Left lung (tissue), 10 donors: ENCODE results near the gene FAXC. TPM values are rescaled to one million over a fixed set of nuclear protein-coding genes. Genes with fewer than 3 reads are reported as not detected.

Experiments
- ATAC-seq: fragments of 200-7000 bp; cut with Tn5 transposase; one replicate; pipeline ENCODE4 v1.9.1; 2020; ENCODE audit warnings: moderate library complexity
- DNase-seq, 4 donors: peaks; one replicate each; pipeline ENCODE4 v3.0.0-alpha.2; 2013 to 2020
- H3K27ac ChIP-seq, 2 donors: fragments of 200-600 bp; sonication (generic) in 1 of 2; one replicate each; pipeline versions ENCODE4 v1.5.0 to v1.8.0; 2020 to 2021
- H3K27me3 ChIP-seq, 2 donors: fragments of 200-600 bp; sonication (generic) in 1 of 2; one replicate each; pipeline versions ENCODE4 v1.5.0 to v1.8.0; 2020 to 2021
- H3K36me3 ChIP-seq, 2 donors: fragments of 200-600 bp; sonication (generic) in 1 of 2; one replicate each; pipeline versions ENCODE4 v1.5.0 to v1.8.0; 2020 to 2021
- H3K4me1 ChIP-seq, 2 donors: fragments of 200-600 bp; one replicate each; pipeline ENCODE4 v1.8.0; 2021
- H3K4me3 ChIP-seq, 2 donors: fragments of 200-600 bp; sonication (generic) in 1 of 2; one replicate each; pipeline versions ENCODE4 v1.5.0 to v1.8.0; 2020 to 2021; ENCODE audit warnings: mild to moderate bottlenecking in 1 of 2
- H3K9me3 ChIP-seq, 2 donors: fragments of 200-600 bp; sonication (generic) in 1 of 2; one replicate each; pipeline versions ENCODE4 v1.5.0 to v1.8.0; 2020 to 2021
- intact Hi-C, 2 donors: fragments of 100-400 bp; cut with DNase I; formaldehyde crosslinking; loops; one replicate each; pipeline versions ENCODE4 v1.11.2 to v1.14.2; 2022
- polyA plus RNA-seq, 6 donors: library from polyadenylated mRNA; unstranded; fragments of 120-200 nt; gene quantifications; one replicate each; pipeline ENCODE4 v1.2.1, GENCODE V29; 2013; ENCODE audit not compliant: insufficient read length in 6 of 6
- total RNA-seq, 2 donors: library from RNA; stranded (reverse); fragmentation: NEBNext Ultra II Directional; extraction: Animal tissue kit (Norgen Biotek cat#: 25700); gene quantifications; one replicate each; pipeline ENCODE4 v1.2.1, GENCODE V29; 2021
- TF ChIP-seq, protein P1 (sequence below), 2 donors: fragments of 200-600 bp; sonication (generic) in 1 of 2; IDR thresholded peaks; one replicate each; pipeline versions ENCODE4 v1.5.0 to v1.8.0; 2021; ENCODE audit warnings: antibody characterized with exemption in 2 of 2
- donor health status: DM: no; HTN: yes; CAD: no.
- donor health status: DM: no; HTN: no; CAD: no.

The FAXC gene
- total and polyA plus RNA-seq, 8 donors: 5.2 to 12.7 (median 8.6) TPM

DNA sequence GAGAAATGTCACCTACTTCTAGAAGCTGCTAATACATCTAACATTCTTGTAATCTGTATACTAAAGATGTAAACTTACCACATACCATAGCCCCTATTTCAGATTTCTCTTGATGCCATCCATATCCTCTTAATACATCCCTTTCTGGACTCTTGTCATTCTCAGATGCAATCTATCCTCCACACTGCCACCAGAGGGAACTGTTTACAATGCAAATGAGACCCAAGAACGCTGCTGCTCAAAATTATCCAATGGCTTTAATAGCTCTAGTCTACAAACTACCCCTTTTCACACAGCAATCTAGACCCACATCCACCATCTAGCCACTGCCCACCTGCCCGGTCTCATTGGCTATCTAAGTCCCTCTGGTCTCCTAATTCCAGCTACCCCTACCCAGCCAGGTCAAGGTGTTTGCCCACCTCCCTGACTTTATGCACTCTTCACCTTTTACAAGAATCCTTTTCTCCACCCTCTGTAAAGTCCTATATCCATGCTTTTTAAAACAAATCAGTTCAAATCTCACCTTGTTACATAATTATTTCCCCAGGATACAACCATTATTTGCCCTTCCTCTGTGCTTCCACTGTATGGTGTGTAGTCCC lies 14.8 kb downstream of the FAXC start:
- DNase-seq: peak in 1 of 4 donors; percentile 29
- intact Hi-C loops: no loop called here
- Histone ChIP-seq H3K4me1 (no peaks in the 10 kb centered on the region), H3K4me3 (no peak overlapping the region), H3K27me3 (peaks cover 0 to 12% of the 10 kb centered on the region in 2 donors), H3K36me3 (no peaks in the 10 kb centered on the region), H3K9me3 (no peaks in the 10 kb centered on the region), H3K27ac (no peak overlapping the region)
- ATAC-seq: peak; percentile 87
- TF ChIP-seq, protein P1, sequence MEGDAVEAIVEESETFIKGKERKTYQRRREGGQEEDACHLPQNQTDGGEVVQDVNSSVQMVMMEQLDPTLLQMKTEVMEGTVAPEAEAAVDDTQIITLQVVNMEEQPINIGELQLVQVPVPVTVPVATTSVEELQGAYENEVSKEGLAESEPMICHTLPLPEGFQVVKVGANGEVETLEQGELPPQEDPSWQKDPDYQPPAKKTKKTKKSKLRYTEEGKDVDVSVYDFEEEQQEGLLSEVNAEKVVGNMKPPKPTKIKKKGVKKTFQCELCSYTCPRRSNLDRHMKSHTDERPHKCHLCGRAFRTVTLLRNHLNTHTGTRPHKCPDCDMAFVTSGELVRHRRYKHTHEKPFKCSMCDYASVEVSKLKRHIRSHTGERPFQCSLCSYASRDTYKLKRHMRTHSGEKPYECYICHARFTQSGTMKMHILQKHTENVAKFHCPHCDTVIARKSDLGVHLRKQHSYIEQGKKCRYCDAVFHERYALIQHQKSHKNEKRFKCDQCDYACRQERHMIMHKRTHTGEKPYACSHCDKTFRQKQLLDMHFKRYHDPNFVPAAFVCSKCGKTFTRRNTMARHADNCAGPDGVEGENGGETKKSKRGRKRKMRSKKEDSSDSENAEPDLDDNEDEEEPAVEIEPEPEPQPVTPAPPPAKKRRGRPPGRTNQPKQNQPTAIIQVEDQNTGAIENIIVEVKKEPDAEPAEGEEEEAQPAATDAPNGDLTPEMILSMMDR (IDR thresholded peaks at IDR 0.05): peak in 1 of 2 donors; percentile 28

DNA sequence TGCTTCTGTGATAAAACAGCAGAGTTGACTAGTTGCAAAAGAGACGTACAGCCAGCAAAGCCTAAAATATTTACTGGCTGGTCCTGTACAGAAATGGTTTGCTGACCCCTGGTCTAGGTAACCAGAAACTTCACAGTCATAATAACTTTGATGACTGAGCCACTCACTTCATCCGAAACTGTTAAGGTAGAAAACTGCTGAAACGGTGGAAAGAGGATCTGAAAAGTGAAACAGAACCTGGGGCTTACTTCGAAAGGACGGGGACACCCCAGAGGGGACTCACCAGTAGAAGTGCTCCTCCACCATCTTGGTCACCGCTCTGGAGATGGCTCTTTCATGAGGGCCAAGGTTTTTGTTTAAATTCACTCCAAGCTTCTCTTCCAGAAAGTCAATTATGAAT lies 16.4 kb downstream of the FAXC start:
- Histone ChIP-seq H3K4me1 (no peaks in the 10 kb centered on the region), H3K4me3 (no peak overlapping the region), H3K36me3 (no peaks in the 10 kb centered on the region), H3K9me3 (no peaks in the 10 kb centered on the region), H3K27me3 (no peaks in the 10 kb centered on the region), H3K27ac (no peak overlapping the region)
- TF ChIP-seq, protein P1 (IDR thresholded peaks at IDR 0.05): no peak
- no peak for ATAC-seq
- DNase-seq: no peak
- intact Hi-C loops: no loop called here

DNA sequence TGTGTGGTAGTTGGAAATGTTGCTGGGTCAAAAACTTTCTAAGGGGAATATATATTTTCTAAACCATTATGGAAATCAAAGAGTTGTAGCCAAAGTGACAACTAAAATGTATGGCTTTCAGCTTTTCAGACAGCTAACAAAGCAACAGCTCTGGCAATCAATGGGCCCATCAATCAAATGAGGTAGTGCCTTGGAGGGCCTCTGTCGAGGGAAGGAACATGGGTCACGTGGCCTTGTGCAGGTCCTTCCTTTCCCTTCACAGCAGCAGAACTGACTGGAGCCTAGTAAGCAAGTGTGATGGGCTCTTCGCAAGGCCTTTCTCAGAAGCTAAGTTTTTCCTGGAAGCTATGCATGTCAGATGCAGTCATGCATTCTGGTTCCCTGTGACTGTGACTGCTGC lies 17.9 kb downstream of the FAXC start:
- H3K36me3 ChIP-seq: no peaks in the 10 kb centered on the region
- no peak overlapping the region for H3K4me3 ChIP-seq
- ATAC-seq (no peak), DNase-seq (no peak)
- H3K27me3 ChIP-seq: no peaks in the 10 kb centered on the region
- H3K9me3 ChIP-seq: no peaks in the 10 kb centered on the region
- intact Hi-C loops: no loop called here
- H3K27ac ChIP-seq: no peak overlapping the region
- TF ChIP-seq, protein P1 (IDR thresholded peaks at IDR 0.05): no peak
- H3K4me1 ChIP-seq: no peaks in the 10 kb centered on the region

DNA sequence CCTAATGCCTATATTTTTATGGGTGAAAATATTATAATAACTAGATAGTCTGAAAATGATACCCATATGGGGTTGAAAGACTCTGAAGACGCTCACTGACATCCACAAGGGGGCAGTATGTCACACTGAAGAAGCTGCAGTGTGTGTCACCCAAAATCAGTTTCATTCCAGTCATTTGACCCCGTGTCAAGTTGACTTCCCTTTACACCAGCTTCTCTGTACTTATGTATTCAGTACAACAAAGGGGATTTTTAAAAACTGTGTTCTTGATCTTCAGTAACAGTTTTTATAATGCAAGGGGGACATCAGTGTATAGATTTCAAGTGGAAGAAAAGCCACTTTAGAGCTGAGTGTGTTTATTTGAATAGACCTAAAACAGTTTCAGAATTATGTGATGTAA lies 19.3 kb downstream of the FAXC start:
- intact Hi-C loops: no loop called here

DNA sequence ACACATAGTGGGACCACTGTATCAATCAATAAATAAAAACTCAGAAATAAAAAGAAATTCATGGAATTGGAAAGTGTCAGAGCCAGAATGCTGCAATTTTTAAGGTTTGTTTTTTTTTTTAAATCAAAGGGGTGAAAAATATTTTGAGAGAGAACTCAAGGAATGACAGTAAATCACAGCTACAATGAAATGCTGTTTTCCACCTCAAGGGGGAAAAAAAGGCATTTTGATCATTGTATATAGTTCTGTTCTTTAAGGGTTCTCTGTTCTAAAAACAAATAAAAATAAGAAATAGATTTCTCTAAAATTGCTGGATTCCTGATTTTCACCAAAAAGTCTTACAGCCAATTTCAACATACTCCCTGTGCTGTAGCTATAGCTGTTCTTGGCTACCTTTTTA lies 24.5 kb downstream of the FAXC start:
- H3K4me1 ChIP-seq: no peaks in the 10 kb centered on the region
- DNase-seq (no peak), ATAC-seq (no peak)
- H3K4me3 ChIP-seq: no peak overlapping the region
- H3K27me3 ChIP-seq: no peaks in the 10 kb centered on the region
- no peaks in the 10 kb centered on the region for H3K36me3 ChIP-seq
- H3K9me3 ChIP-seq: no peaks in the 10 kb centered on the region
- H3K27ac ChIP-seq: no peak overlapping the region
- intact Hi-C loops: no loop called here
- TF ChIP-seq, protein P1 (IDR thresholded peaks at IDR 0.05): no peak

More for the DNA sequence above, 19.3 kb downstream of the FAXC start:
- peak; percentile 90 for ATAC-seq
- Histone ChIP-seq H3K4me3 (no peak overlapping the region), H3K27ac (no peak overlapping the region), H3K9me3 (no peaks in the 10 kb centered on the region), H3K36me3 (no peaks in the 10 kb centered on the region), H3K4me1 (no peaks in the 10 kb centered on the region), H3K27me3 (no peaks in the 10 kb centered on the region)
- DNase-seq: peak in 2 of 4 donors; percentile 37 to 55
- TF ChIP-seq, protein P1 (IDR thresholded peaks at IDR 0.05): peak; percentile 61 to 66
